ENCODE results near the gene NT5E.
"Not testable (repeated sequence)": the region's sequence is repeated elsewhere in the genome, so short reads cannot be mapped to it uniquely, and the experiment has no call there.

Gene NT5E

DNA sequence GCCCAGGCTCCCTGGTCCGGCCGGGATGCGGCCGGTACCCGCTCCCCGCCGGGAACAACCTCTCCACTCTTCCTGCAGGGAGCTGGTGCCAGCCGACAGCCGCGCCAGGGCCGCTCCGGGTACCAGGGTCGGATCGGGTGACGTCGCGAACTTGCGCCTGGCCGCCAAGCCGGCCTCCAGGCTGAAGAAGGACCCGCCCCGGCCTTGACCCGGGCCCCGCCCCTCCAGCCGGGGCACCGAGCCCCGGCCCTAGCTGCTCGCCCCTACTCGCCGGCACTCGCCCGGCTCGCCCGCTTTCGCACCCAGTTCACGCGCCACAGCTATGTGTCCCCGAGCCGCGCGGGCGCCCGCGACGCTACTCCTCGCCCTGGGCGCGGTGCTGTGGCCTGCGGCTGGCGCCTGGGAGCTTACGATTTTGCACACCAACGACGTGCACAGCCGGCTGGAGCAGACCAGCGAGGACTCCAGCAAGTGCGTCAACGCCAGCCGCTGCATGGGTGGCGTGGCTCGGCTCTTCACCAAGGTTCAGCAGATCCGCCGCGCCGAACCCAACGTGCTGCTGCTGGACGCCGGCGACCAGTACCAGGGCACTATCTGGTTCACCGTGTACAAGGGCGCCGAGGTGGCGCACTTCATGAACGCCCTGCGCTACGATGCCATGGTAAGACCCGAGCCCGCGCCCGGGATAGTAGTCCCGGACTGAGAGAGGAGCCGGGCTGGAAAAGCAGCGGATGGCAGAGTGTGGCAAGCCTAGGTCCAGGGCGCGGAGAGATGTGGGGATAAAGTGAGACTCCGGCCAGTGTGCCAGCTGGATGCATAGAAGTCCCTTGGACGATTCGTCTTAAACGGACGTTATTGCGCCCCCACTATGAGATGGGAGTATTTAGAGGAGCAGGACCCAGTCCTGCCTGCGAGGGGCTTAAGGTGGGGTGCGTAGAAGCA, at the start of gene NT5E:
NT5E (plus strand) TSS at position 266 of the 942 bp plus-strand sequence; CDS start at position 323, 57 bp downstream.
- no peak for DNase-seq (ENCODE audit: low read depth)

DNA sequence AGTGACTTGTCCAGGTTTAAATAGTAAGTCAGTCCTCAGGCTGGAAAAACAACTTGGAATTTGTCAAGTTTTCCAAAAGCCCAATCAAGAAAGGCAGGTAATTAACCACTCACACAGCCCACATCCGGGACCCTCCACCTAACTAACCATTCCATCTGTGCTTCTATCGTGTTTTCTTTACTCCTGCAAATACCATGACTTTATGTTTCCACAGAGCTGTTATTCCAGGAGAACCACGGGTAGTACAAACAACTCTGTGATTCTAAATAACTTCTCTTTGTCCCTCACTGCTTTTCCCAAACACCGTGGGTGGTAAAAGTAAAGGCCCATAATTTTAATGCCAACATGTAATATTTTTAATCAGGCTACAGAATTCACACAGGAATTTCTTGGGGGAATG, 49.6 kb upstream of the NT5E start:
- no peak for DNase-seq (ENCODE audit: low read depth)

- DNase-seq (ENCODE audit: low read depth) = no peak
Measured at GRCh38 chr6:85401186-85402021, 48.5 kb upstream of the NT5E start.

GRCh38 chr6:85402071-85402470, 47.8 kb upstream of the NT5E start:
- no peak for DNase-seq (ENCODE audit: low read depth)

GRCh38 chr6:85402922-85403321, 47.0 kb upstream of the NT5E start:
- DNase-seq (ENCODE audit: low read depth) = no peak

GRCh38 chr6:85403331-85404015, 46.4 kb upstream of the NT5E start:
- DNase-seq (ENCODE audit: low read depth) = peak; percentile 72

DNA sequence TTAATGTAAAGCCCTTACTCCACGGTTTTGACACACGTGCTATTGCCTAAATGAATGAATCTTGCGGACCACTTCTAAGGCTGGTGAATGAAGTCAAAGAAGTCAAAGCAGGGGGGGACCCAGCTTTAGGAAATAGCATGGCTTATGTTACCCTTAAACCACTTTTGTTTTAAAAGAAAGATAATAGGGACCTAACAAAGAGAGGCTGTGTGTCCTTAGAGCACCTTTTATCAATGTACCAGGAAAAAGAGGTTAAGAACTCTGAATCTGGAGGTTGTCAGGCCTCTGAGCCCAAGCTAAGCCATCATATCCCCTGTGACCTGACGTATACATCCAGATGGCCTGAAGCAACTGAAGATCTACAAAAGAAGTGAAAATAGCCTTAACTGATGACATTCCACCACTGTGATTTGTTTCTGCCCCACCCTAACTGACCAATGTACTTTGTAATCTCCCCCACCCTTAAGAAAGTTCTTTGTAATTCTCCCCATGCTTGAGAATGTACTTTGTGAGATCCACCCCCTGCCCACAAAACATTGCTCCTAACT, 45.8 kb upstream of the NT5E start:
- not testable (repeated sequence) for DNase-seq (ENCODE audit: low read depth)

- DNase-seq (ENCODE audit: low read depth) = peak; percentile 82
Measured at GRCh38 chr6:85404564-85405174, 45.2 kb upstream of the NT5E start.

DNA sequence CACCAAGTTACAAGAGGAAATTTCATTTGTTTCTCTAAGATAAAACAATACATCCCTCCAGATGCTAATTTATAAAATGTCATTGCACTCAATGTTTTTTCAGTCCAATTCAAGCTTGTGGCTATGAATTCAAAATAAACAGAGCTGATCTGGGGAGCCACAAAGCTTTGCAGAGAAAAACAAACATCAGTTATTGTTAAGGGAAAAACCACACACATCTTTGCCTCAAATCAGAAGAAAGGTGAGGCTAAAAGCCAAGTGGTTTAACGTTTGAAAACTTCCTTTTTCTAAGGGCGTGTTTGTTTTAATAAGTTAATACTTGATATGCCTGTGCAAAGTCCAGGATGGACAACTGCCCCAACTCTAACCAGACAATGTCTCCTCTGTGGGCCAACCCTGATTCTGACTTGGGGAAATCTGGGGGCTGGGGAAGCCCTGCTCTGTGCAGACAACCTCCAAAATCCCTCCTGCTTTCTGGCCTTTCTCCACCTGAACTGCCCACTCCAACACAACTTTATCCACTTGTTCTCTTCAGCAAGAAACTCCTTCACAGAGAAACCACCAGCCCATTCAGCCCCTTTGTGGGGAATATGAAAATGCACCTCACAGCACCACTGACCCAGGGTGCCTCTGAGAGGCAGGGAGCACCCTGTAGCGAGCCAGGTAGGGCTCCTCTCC, 44.6 kb upstream of the NT5E start:
- no peak for DNase-seq (ENCODE audit: low read depth)

DNA sequence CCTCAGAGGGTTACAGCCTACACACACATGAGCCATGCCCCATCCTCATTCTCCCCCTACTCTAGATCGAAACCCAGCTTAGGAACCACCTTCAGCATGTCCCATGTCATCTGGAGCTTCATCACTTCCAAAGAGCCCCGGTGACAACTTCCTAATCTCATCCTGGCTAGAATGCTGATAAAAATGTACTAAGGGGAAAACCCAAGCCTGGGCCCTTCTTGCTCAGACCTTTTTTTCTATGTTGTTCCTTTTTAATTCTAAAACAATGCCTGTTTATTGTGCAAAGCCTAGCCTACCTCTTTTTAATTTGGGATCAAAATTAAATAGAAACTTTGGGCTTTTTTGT, 44.1 kb upstream of the NT5E start:
- no peak for DNase-seq (ENCODE audit: low read depth)

- no peak for DNase-seq (ENCODE audit: low read depth)
Measured at GRCh38 chr6:85406641-85407075, 43.2 kb upstream of the NT5E start.

GRCh38 chr6:85408039-85408438, 41.8 kb upstream of the NT5E start:
- DNase-seq (ENCODE audit: low read depth) = no peak

DNA sequence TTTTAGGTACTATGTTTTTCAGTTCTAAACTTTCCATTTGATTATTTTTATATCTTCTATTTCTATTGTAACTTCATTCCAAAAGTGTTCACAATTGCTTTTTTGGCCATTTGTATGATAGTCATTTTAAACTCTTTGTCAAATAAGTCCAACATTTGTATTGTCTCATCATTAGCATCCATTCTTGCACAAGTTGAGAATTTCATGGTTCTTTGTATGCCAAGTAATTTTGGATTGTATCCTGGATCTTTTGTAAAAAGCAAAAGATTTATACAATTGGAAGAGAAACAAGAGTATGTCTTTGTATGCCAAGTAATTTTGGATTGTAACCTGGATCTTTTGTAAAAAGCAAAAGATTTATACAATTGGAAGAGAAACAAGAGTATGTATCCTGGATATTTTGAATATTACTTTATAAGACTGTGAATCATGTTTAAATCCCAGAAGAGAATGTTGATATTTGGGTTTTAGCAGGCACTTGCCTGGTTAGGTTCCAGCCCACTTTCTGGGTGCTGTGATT, 36.9 kb upstream of the NT5E start:
- no peak for DNase-seq (ENCODE audit: low read depth)

- DNase-seq (ENCODE audit: low read depth) = no peak
Measured at GRCh38 chr6:85416049-85416448, 33.8 kb upstream of the NT5E start.

DNA sequence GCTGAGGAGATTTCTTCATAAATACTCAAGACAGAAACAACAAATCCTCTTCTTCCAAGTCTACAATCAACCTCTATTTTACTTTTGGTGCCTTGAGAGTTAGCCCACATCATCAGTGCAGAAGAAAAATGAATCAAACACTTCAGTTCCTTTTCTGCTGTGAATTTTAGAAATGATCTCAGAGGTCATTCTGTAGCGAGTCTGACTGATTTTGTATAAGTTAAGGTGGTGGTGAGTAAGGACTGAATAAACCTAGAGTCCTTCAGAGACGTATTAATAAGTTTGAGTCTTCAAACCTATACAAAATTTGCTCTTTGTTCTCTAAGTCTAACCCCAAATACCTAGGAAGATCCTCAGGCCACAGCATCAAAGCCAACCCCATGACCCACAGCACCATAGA, 33.1 kb upstream of the NT5E start:
- DNase-seq (ENCODE audit: low read depth) = no peak

DNA sequence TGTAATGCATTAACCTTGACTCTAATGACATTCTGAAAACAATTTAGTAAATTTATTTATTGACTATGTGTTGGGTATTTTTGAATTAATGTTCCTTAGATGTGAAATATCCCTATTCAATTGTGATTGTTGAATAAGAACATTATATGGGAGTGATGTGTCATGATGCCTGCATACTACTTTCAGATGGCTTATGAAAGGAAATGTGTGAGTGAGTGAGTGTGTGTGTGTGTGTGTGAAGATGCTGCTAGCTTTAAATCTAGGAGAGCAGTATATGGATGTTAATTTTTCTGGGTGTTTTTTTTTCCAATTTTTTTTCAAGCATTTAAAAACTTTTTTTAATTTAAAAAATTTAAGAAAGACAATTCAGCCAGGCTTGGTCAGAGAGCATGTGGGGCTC, 32.5 kb upstream of the NT5E start:
- no peak for DNase-seq (ENCODE audit: low read depth)

DNA sequence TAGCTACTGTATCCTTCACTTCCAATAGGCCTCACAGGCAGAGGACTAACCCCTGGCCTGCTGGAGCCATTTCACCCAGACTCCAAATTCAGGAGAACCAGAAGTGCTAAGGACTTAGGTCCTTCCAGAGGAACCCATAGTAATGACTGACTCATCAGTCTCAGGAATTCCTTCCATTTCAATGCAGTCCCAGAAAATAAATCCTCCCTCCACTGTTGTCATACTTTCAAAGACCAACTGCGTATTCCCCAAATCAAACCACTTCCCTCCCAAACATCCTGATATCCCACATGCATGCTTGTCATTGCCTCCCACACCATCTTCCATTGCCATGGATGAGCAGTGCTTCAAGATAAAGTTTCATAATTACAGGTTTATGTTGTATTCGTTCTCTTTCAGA, 31.8 kb upstream of the NT5E start:
- DNase-seq (ENCODE audit: low read depth) = no peak

DNA sequence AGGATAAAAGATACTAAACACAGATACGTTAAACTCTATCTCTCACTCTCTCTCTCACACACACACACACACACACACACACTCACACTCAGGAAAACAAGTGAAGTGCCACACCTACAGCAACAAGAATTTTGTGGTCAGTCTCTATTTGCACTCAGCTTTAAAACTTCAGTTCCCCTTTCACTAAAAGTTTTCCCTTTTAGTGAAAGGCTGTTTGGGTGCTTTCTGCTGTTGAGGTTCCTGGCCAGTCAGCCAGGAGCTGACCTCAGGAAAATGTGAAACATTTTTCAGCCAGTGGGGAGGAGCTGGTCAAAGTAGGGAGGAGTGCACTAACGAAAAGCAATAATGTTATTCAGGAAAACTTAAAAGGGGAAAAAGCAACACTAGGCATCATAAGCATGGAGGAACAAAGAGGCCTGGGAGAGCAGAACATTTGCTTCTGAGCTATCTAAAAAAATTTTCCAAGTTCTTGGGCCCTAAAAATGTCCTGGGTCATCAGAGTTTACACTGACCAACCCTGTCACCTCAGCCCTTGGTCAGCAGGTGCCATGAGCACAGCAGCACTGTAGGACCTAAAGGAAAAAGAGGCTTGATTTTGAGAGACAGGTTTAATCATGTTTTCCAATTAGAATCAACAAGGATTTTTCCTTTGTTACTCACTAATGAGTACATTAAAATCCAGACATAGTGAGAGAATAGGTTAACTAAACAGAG, 30.7 kb upstream of the NT5E start:
- DNase-seq (ENCODE audit: low read depth) = no peak

GRCh38 chr6:85420551-85420950, 29.3 kb upstream of the NT5E start:
- DNase-seq (ENCODE audit: low read depth) = no peak

DNA sequence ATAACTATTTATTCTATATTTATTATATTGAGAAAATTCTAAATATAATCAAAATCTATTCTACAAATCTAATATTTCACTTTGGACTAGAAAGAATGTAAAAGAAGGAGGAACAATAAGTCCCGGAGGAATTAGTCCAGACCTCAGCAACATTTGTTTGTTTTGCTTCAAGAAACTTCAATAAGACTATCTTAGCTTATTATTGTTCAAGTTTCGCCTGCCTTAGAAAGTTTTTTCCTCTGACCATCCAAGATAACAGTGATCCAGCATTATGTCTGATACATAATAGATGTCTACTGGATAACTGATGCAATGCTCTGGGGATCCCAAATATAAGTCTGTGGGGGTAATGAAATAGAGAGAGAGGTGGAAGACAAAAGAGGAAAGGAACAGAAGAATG, 28.7 kb upstream of the NT5E start:
- DNase-seq (ENCODE audit: low read depth) = no peak
